ENCODE measurements around the gene NSD1.
"Not testable (repeated sequence)": the region's sequence is repeated elsewhere in the genome, so short reads cannot be mapped to it uniquely, and the experiment has no call there.

Gene NSD1

DNA sequence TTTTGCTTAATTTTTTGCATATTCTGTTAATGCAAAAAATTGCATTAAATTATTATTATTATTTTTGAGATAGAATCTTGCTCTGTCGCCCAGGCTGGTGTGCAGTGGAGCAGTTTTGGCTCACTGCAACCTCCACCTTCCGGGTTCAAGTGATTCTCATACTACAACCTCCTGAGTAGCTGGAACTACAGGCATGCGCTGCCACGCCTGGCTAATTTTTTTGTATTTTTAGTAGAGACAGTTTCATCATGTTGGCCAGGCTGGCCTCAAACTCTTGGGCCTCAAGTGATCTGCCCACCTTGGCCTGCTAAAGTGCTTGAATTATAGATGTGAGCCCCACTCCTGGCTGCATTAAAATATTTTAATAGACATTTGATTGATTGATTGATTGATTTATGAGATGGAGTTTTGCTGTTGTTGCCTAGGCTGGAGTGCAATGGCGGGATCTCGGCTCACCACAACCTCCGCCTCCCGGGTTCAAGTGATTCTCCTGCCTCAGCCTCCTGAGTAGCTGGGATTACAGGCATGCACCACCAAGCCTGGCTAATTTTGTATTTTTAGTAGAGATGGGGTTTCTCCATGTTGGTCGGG lies 44.4 kb downstream of the NSD1 start:
- not testable (repeated sequence) for DNase-seq (ENCODE audit: low read depth in 2 of 2)

DNA sequence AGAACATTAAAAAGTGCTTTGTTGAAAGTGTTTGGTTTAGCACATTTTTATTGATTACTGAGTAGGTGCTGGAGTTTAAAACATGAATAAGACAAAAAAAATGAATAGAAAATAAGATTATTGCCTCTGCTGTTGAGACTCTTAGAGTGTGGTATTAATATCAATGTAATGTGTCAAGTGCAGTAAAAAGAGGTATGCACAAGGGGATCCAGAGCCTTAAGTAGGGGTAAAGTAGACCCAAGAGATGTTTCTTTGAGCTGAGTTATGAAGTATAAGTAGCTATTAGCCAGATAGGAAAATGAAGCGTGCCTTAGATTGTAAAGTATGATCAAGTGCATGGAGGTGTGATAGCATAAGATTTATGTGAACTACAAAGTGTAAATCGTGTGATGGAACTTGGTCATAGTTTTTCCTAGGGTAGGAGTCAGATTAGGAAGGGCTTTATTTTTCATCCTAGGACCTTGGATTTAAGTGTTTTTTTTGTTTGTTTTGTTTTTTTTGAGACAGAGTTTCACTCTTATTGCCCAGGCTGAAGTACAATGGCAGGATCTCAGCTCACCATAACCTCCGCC lies 45.2 kb downstream of the NSD1 start:
- DNase-seq (ENCODE audit: low read depth in 2 of 2): no peak

DNA sequence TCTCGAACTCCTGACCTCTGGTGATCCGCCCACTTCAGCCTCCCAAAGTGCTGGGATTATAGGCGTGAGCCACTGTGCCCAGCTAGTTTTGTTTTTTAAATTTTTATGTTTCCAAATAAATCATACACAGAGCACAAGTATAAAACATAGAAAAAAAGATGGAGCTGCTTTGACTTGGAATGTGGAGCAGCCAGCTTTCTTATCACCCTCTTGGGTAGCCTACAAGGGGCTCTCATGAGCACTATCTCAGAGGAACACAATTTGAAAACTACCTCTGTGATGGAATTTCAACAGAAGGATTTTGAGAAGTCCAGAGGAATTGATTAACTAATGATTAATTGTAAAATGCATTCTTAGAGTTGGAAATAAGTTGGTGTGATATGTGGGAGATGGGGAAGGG lies 45.9 kb downstream of the NSD1 start:
- DNase-seq (ENCODE audit: low read depth in 2 of 2): no peak

DNA sequence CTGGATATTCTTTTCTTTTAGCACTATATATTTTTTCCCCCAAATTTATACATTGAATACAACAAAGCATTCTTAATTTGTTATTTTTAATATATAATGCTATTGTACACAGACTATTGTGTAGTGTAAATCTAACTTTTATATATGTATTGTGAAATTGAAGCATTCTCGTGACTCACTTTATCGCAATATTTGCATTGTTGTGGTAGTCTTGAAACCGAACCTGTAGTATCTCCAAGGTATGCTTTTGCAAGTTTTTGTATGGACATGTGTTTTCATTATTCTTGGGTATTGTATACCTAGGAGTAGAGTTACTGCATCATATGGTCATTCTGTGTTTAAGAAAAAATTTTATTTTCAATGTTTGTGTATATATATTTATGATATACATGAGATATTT lies 49.6 kb downstream of the NSD1 start:
- DNase-seq (ENCODE audit: low read depth in 2 of 2): no peak

DNA sequence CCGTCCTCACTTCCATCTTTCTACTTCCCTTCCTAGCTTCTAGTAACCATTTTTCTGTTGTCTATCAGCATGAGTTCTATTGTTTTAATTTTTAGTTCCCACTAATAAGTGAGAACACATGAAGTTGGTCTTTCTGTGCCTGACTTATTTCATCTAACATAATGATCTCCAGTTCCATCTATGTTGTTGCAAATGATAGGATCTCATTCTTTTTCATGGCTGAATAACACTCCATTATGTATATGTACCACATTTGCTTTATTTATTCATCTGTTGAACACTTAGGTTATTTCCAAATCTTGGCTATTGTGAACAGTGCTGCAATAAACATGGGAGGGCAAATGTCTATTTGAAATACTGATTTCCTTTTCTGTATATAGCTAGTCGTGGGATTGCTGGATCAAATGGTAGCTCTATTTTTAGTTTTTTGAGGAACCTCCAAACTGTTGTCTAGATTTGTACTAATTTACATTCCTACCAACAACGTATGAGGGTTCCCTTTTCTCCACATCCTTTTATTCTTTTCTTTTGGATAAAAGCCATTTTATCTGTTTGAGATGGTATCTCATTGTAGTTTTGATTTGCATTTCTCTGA lies 50.3 kb downstream of the NSD1 start:
- no peak for DNase-seq (ENCODE audit: low read depth in 2 of 2)

DNA sequence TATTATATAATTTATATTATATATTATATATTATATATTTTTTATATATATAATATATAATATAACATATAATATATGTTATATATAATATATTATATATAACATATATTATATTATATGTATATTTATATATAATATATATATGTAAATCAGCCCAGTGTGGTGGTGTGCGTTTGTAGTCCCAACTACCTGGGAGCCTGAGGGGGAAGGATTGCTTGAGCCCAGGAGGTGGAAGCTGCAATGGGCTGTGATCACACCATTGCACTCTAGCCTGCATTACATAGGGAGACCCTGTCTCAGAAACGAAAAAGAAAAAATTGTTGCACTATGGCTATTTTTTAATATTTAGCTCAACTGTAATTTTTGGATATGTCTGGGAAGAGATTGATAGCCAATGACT lies 52.4 kb downstream of the NSD1 start:
- DNase-seq (ENCODE audit: low read depth in 2 of 2): no peak

DNA sequence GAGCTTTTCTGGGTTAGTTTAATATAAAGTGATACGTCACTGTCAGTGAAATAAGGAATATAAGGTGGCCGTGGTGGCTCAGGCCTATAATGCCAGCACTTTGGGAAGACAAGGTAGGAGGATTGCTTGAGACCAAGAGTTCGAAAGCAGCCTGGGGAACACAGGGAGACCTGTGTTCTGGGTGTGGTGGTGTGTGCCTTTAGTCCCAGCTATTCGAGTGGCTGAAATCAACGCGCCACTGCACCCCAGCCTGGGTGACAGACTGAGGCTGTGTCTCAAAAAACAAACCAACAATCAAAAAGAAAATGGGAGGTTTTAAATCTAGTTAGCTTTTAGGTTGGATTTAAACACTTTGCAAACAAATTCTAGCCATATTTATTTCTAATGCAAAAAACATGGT lies 53.1 kb downstream of the NSD1 start:
- DNase-seq (ENCODE audit: low read depth in 2 of 2): no peak

DNA sequence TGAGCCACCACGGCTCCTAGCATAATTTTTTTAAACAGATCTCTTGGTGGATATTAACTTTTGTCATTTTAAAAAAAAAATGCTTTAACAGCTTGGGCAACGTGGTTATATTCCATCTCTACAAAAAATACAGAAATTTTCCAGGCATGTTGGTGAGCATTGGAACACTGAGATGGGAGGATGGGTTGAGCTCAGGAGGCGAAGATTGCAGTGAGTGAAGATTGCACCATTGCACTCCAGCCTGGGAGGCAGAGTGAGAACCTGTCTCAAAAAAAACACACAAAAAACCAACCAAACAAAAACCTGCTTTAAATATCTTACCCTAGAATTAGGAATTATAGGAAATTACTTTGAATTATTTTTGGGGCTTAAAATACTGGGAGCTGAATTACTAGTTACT lies 55.2 kb downstream of the NSD1 start:
- DNase-seq (ENCODE audit: low read depth in 2 of 2): no peak

DNA sequence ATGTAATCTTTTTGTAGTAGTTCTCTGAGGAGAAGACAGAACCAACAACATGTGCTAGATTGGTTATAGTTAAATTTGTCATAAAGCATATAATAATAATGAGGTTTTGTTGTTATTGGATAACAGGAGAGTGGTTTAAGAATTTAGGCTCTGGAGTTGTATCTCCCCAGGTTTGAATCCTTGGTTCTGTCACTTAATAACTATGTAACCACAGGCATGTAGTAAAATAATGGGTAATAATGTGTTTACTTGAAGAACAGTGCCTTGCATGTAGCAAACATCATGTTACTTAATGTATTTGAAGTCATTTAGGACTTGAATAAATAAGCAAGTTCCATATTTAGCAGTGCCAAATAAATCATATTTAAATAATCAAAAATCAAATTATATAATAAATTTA lies 55.8 kb downstream of the NSD1 start:
- no peak for DNase-seq (ENCODE audit: low read depth in 2 of 2)

DNA sequence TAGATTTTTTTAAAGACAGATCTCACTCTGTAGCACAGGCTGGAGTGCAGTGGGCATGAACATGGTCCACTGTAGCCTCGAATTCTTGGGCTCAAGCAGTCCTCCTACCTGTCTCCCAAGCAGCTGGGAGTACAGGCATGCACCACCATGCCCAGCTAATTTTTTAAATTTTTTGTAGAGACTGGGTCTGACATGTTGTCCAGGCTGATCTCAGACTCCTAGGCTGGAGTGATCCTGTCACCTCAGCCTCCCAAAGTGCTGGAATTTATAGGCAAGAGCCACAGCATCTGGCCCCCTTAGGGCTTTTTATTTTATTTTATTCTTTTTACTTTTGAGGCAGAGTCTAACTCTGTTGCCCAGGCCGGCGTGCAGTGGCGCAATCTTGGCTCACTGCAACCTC lies 56.4 kb downstream of the NSD1 start:
- DNase-seq (ENCODE audit: low read depth in 2 of 2): no peak

DNA sequence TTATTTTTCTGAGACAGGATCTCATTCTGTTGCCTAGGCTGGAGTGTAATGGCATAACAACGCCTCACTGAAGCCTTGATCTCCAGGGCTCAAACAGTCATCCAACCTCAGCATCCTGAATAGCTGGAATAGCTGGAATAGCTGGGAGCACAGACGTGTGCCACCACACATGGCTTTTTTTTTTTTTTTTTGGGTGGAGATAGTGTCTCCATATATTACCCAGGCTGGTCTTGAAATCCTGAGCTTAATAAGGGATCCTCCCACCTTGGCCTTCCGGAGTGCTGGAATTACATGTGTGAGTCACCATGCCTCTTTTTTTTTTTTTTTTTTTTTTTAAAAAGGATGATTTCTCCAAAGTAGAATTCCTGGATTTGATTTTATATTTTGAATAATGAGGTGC lies 60.7 kb downstream of the NSD1 start:
- no peak for DNase-seq (ENCODE audit: low read depth in 2 of 2)

DNA sequence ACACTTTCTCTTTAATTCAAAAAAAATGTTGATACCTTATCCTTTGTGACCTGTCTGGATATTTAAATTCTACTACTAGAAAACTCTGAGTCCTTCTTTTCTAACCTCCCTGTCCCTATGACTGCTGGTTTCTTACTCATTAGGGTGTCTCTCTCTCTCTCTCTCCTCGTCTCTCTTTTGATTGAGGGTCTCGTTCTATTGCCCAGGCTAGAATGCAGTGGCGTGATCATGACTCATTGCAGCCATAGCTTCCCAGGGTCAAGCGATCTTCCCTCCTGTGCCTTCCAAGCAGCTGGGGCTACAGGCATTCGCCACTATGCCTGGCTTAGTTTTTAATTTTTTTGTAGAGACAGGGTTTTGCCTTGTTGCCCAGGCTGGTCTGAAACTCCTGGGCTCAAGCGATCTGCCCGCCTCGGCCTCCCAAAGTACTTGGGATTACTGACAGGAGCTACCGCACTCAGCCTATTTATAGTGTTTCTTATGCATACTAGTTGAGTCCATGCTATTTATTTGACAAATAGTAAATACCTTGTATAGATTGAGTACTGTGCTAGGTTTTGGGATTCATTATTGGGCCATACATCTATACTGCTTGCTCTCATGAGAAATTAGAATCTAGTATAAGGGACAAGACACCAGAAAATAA lies 61.9 kb downstream of the NSD1 start:
- no peak for DNase-seq (ENCODE audit: low read depth in 2 of 2)

DNA sequence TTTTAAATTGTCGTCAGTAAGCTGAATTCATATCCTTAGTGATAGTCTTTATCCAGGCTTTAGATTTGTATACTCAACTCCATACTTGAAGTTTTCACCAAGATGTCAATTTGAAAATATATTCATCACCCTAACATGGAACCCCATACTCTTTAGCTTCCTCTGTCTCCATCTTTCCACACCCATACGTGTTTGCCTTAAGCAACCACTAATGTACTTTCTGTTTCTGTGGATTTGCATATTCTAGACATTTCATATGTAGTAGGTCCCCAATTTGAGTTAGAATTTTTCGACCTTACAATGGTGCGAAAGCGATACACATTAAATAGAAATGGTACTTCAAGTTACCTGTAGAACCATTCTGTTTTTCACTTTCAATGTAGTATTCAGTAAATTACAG lies 65.2 kb downstream of the NSD1 start:
- DNase-seq (ENCODE audit: low read depth in 2 of 2): no peak

DNA sequence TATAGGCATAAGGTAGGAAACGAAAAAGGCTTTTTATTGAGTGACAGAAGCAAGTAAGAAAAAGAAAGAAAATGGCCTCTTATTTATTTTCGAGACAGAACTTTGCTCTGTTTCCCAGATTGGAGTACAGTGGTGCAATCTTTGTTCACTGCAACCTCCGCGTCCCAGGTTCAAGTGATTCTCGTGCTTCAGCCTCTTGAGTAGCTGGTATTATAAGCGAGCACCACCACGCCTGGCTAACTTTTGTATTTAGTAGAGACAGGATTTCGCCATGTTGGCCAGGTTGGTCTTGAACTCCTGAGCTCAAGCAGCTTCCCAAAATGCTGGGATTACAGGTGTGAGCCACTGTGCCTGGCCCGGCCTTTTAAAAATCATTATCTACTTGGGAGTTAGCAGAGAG lies 70.7 kb downstream of the NSD1 start:
- no peak for DNase-seq (ENCODE audit: low read depth in 2 of 2)

DNA sequence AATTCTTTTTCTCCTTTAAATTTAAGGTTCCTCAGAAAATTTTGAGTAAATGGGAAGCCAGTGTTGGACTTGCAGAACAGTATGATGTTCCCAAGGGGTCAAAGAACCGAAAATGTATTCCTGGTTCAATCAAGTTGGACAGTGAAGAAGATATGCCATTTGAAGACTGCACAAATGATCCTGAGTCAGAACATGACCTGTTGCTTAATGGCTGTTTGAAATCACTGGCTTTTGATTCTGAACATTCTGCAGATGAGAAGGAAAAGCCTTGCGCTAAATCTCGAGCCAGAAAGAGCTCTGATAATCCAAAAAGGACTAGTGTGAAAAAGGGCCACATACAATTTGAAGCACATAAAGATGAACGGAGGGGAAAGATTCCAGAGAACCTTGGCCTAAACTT lies 76.0 kb downstream of the NSD1 start:
- DNase-seq (ENCODE audit: low read depth in 2 of 2): no peak

DNA sequence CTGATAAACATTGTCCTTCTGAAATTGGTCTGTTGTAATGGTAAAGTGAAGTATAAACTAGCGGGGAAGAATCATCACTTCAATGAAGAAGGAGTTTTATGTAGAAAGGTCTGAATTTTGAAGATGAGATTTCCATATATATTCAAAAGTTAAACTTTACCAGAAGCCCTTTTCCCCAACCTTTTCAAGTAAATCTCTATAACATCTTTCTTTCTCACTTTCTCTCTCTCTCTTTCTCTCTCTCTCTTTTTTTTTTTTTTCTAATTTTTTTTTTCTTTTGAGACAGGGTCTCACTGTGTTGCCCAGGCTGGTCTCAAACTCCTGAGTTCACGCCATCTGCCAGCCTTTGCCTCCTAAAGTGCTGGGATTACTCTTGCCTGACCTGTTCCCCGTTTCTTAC lies 78.7 kb downstream of the NSD1 start:
- no peak for DNase-seq (ENCODE audit: low read depth in 2 of 2)

DNA sequence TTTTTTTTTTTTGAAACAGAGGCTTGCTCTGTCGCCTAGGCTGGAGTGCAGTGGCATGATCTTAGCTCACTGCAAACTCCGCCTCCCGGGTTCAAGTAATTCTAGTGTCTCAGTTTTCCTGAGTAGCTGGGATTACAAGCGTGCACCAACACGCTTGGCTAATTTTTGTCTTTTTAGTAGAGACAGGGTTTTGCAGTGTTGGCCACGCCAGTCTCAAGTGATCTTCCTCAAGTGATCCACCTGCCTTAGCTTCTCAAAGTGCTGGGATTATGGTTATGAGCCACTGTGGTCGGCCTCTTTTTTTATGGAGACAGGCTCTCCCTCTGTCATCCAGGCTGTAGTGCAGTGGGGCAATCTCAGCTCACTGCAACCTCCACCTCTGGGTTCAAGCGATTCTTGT lies 87.0 kb downstream of the NSD1 start:
- no peak for DNase-seq (ENCODE audit: low read depth in 2 of 2)

DNA sequence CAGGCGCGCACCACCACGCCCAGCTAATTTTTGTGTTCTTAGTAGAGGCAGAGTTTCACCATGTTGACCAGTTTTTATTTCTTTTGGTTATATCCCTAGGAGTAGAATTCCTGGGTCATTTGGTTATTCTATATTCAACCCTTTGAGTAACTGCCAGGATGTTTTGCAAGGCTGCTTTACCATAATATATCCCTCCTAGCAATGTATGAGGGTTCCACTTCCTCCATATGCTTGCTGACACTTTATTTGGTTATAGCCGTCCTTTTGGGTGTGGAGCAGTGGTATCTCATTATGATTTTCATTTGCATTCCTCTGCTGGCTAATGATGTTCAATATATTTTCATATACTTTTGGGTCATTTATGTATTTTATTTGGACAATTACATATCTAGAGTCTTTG lies 88.7 kb downstream of the NSD1 start:
- no peak for DNase-seq (ENCODE audit: low read depth in 2 of 2)

DNA sequence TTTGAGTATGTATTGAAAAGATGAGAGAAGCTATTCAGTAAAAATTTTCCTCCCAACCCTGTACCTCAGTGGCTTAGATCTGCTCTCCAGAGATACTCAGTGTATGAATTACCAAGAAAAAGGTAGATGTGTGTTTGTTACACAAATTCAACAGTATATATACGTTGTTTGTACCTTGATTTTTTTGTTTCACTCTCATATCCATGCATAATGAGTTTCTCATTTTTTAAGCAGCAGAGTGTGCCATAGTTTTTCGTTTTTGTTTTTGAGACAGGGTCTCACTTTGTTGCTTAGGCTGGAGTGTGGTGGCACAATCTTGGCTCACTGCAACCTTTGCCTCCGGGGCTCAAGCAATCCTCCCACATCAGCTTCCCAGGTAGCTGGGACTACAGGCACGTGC lies 92.2 kb downstream of the NSD1 start:
- DNase-seq (ENCODE audit: low read depth in 2 of 2): no peak

DNA sequence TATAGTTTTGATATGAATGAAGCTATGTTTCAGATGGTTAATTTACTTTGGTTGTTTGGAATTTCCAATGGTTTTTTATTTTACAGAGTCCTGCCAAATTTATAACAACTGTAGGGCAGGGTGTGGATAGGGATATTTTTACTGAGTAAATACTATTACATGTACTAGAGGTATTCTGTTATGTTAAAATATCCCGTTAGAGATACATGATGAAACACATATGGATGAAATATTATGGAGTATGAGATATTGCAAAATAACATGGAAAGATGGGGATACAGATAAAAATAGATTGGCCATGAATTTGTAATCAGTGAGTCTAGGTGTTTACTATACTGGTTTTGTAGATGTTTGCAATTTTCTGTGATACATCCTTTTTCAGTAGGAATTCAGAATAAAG lies 93.3 kb downstream of the NSD1 start:
- no peak for DNase-seq (ENCODE audit: low read depth in 2 of 2)

DNA sequence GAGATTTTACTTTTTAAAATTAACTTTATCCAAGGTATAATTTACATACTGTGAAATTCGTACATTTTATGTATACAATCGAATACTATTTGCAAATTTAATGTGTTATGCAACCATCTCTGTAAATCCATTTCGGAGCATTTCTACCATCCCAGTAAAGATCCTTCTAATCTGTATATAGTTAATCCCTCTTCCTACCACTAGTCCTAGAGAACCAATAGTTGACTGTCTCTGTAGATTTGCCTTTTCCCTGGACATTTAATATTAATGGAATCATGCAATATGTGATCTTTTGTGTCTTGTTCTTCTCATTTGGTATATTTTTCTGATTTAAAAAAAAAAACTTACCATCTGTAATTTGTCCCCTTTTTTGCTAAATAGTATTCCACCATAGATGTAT lies 95.2 kb downstream of the NSD1 start:
- DNase-seq (ENCODE audit: low read depth in 2 of 2): no peak

DNA sequence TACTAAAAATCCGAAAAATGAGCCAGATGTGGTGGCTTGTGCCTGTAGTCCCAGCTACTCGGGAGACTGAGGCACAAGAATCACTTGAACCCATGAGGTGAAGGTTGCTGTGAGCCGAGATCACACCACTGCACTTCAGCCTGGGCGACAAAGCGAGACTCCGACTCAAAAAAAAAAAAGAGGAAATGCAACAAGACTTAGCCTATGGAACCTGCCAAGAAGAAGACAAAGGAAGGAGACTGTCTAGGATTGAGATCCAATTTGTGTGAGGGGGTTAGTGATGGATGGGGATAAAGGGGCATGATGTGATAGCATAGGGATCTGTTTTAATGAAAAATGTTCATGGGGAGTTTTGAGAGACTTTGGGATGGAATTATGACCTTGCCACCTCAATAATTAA lies 97.1 kb downstream of the NSD1 start:
- no peak for DNase-seq (ENCODE audit: low read depth in 2 of 2)

DNA sequence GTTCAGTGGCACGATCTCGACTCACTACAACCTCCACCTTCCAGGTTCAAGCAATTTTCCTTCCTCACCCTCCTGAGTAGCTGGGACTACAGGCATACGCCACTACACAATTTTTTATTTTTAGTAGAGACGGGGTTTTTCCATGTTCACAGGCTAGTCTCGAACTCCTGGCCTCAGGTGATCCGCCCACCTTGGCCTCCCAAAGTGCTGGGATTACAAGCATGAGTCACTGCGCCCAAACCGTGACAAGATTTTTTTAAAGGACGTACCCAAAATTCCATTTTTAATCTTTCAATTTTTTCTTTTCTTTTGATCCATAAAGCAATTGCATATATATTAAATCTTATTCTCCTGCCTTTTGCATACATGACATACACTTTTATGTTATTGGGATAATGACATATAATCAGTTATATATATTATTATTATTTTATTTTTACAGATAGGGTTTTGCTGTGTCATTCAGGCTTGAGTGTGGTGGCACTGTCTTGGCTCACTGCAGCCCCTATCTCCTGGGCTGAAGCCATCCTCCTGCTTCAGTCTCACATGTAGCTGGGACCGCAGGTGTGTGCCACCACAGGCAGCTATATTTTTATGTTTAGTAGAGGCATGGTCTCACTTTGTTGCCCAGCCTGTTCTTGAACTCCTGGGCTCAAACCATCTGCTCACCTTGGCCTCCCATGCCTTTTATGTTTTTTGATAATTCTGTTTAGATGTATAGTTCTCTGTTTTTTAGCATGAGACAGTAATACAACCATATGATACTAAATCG lies 98.1 kb downstream of the NSD1 start:
- DNase-seq (ENCODE audit: low read depth in 2 of 2): no peak
